Upper lobe of left lung (tissue), 6 donors: ENCODE results near the gene DKK2. TPM values are rescaled to one million over a fixed set of nuclear protein-coding genes. Genes with fewer than 3 reads are reported as not detected.

Experiments
- ATAC-seq, 2 donors: fragments of 200-7000 bp; cut with Tn5 transposase; one replicate each; pipeline ENCODE4 v1.9.1; 2022; ENCODE audit warnings: mild to moderate bottlenecking in 2 of 2, moderate library complexity in 2 of 2; ENCODE audit not compliant: low FRiP score in 2 of 2
- DNase-seq, 2 donors: peaks; one replicate each; pipeline ENCODE4 v3.0.0-alpha.2; 2019 to 2020
- H3K27ac ChIP-seq, 4 donors: fragments of 200-600 bp; sonication (generic); one replicate each; pipeline ENCODE4 v1.5.1; 2016 to 2019
- H3K27me3 ChIP-seq, 4 donors: fragments of 200-600 bp; sonication (generic); one replicate each; pipeline ENCODE4 v1.5.1; 2017 to 2019
- H3K36me3 ChIP-seq, 4 donors: fragments of 200-600 bp; sonication (generic); one replicate each; pipeline ENCODE4 v1.5.1; 2016 to 2019
- H3K4me1 ChIP-seq, 4 donors: fragments of 200-600 bp; sonication (generic); one replicate each; pipeline ENCODE4 v1.5.1; 2018 to 2019
- H3K4me3 ChIP-seq, 4 donors: fragments of 200-600 bp; sonication (generic); one replicate each; pipeline ENCODE4 v1.5.1; 2017 to 2019; ENCODE audit warnings: mild to moderate bottlenecking in 2 of 4, moderate library complexity in 1 of 4
- H3K9me3 ChIP-seq, 4 donors: fragments of 200-600 bp; sonication (generic); one replicate each; pipeline ENCODE4 v1.5.1; 2018 to 2019
- CTCF ChIP-seq, 6 experiments: fragments of 450-650 bp in 4 of 6; fragments of 200-600 bp in 2 of 6; sonication (generic) in 2 of 6; IDR thresholded peaks; one replicate each; pipeline ENCODE4 v1.5.1; 2016 to 2019; ENCODE audit warnings: antibody characterized with exemption in 6 of 6
- EP300 ChIP-seq, 4 donors: sonication (generic); formaldehyde crosslinking; IDR thresholded peaks; one replicate each; pipeline ENCODE4 v1.5.1; 2017; ENCODE audit warnings: antibody characterized with exemption in 4 of 4, control low read depth in 2 of 4
- POLR2A ChIP-seq, 4 donors: fragments of 450-650 bp; IDR thresholded peaks; one replicate each; pipeline ENCODE4 v1.5.1; 2016 to 2017; ENCODE audit warnings: antibody characterized with exemption in 4 of 4, mild to moderate bottlenecking in 2 of 4
- POLR2AphosphoS5 ChIP-seq, 2 donors: sonication (generic); formaldehyde crosslinking; IDR thresholded peaks; one replicate each; pipeline ENCODE4 v1.5.1; 2017; ENCODE audit warnings: antibody characterized with exemption in 2 of 2
- WGBS, 2 donors: methylation state at CpG; one replicate each; pipeline ENCODE4 v1.1.5; 2017 to 2018; 5-methylcytosine and 5-hydroxymethylcytosine counted together
- total RNA-seq, 6 donors: library from RNA; depleted of rRNA in 4 of 6; stranded (reverse); fragments of >200 nt in 4 of 6; gene quantifications; one replicate each; pipeline versions ENCODE4 v1.1.0 to v1.2.1, GENCODE V29; 2016 to 2021
- donor health status: DM: no; HTN: no; CAD: no; lungs with moderate emphysema.
- donor health status: DM: no; HTN: yes; CAD: no; lungs with severe emphysema.

The DKK2 gene
- total RNA-seq, 6 donors from 2014 or later = 1.8 to 22.1 (median 6.0) TPM; not detected in 1

GRCh38 chr4:106986486-106986885 is 49.6 kb downstream of the DKK2 start:
- ATAC-seq = no peak
- TF ChIP-seq POLR2AphosphoS5 (IDR thresholded peaks at IDR 0.05) (no peak), EP300 (IDR thresholded peaks at IDR 0.05) (no peak), CTCF (IDR thresholded peaks at IDR 0.05) (no peak), POLR2A (IDR thresholded peaks at IDR 0.05) (no peak)

GRCh38 chr4:106985830-106986229 is 50.3 kb downstream of the DKK2 start:
- H3K27me3 ChIP-seq = no peaks in the 10 kb centered on the region
- no peaks in the 10 kb centered on the region for H3K36me3 ChIP-seq
- DNase-seq (no peak), ATAC-seq (no peak)
- no peaks in the 10 kb centered on the region for H3K9me3 ChIP-seq
- no peaks in the 10 kb centered on the region for H3K4me1 ChIP-seq
- no peak overlapping the region for H3K27ac ChIP-seq
- 89% methylated on average over 3 of the region's 3 CpGs for WGBS, 2 donors
- TF ChIP-seq CTCF (IDR thresholded peaks at IDR 0.05) (no peak), POLR2A (IDR thresholded peaks at IDR 0.05) (no peak), EP300 (IDR thresholded peaks at IDR 0.05) (no peak), POLR2AphosphoS5 (IDR thresholded peaks at IDR 0.05) (no peak)
- H3K4me3 ChIP-seq = no peak overlapping the region

More at GRCh38 chr4:106986486-106986885, 49.6 kb downstream of the DKK2 start:
- no peaks in the 10 kb centered on the region for H3K27me3 ChIP-seq
- H3K4me3 ChIP-seq = no peak overlapping the region
- DNase-seq = no peak
- H3K4me1 ChIP-seq = no peaks in the 10 kb centered on the region
- no peaks in the 10 kb centered on the region for H3K36me3 ChIP-seq
- H3K9me3 ChIP-seq = no peaks in the 10 kb centered on the region
- WGBS, 2 donors = 48 to 68% methylated on average over 1 of the region's 1 CpG
- no peak overlapping the region for H3K27ac ChIP-seq

GRCh38 chr4:106982711-106983211 is 53.4 kb downstream of the DKK2 start:
- 67 to 91% methylated on average over 1 of the region's 1 CpG for WGBS, 2 donors

GRCh38 chr4:106981431-106981830 is 54.7 kb downstream of the DKK2 start:
- TF ChIP-seq CTCF (IDR thresholded peaks at IDR 0.05) (no peak), EP300 (IDR thresholded peaks at IDR 0.05) (no peak), POLR2AphosphoS5 (IDR thresholded peaks at IDR 0.05) (no peak), POLR2A (IDR thresholded peaks at IDR 0.05) (no peak)
- DNase-seq (no peak), ATAC-seq (no peak)
- Histone ChIP-seq H3K4me3 (no peak overlapping the region), H3K4me1 (no peaks in the 10 kb centered on the region), H3K27me3 (no peaks in the 10 kb centered on the region), H3K27ac (no peak overlapping the region), H3K9me3 (no peaks in the 10 kb centered on the region), H3K36me3 (no peaks in the 10 kb centered on the region)

More at GRCh38 chr4:106982711-106983211, 53.4 kb downstream of the DKK2 start:
- Histone ChIP-seq H3K27me3 (no peaks in the 10 kb centered on the region), H3K27ac (no peak overlapping the region), H3K36me3 (no peaks in the 10 kb centered on the region), H3K9me3 (no peaks in the 10 kb centered on the region), H3K4me3 (no peak overlapping the region), H3K4me1 (no peaks in the 10 kb centered on the region)
- no peak for ATAC-seq
- DNase-seq = no peak
- TF ChIP-seq POLR2AphosphoS5 (IDR thresholded peaks at IDR 0.05) (no peak), POLR2A (IDR thresholded peaks at IDR 0.05) (no peak), CTCF (IDR thresholded peaks at IDR 0.05) (no peak), EP300 (IDR thresholded peaks at IDR 0.05) (no peak)

GRCh38 chr4:106979476-106979875 is 56.6 kb downstream of the DKK2 start:
- DNase-seq = no peak
- no peaks in the 10 kb centered on the region for H3K27me3 ChIP-seq
- 82 to 92% methylated on average over 4 of the region's 4 CpGs for WGBS, 2 donors
- ATAC-seq = no peak
- no peaks in the 10 kb centered on the region for H3K4me1 ChIP-seq
- no peak for TF ChIP-seq CTCF (IDR thresholded peaks at IDR 0.05)
- no peak for TF ChIP-seq POLR2A (IDR thresholded peaks at IDR 0.05)
- no peak for TF ChIP-seq POLR2AphosphoS5 (IDR thresholded peaks at IDR 0.05)
- no peak for TF ChIP-seq EP300 (IDR thresholded peaks at IDR 0.05)
- no peak overlapping the region for H3K4me3 ChIP-seq
- H3K9me3 ChIP-seq = no peaks in the 10 kb centered on the region
- no peak overlapping the region for H3K27ac ChIP-seq
- H3K36me3 ChIP-seq = no peaks in the 10 kb centered on the region
